B cell (primary cell): ENCODE results near the gene TMEM45B. TPM values are rescaled to one million over a fixed set of nuclear protein-coding genes. Genes with fewer than 3 reads are reported as not detected.

Source experiments
- ATAC-seq: fragments of 200-7000 bp; cut with Tn5 transposase; one replicate; pipeline ENCODE4 v1.10.0; 2021; ENCODE audit warnings: low read depth, mild to moderate bottlenecking, moderate number of reproducible peaks, moderate library complexity
- CTCF ChIA-PET: fragments of 350-600 bp; sonication (Branson Sonifier 250); formaldehyde crosslinking; loops from one replicate; lab custom pipeline; 2021; ENCODE audit warnings: antibody characterized with exemption, inconsistent platforms; lab: Charles Lee
- POLR2A ChIA-PET: fragments of 350-600 bp; sonication (Branson Sonifier 250); formaldehyde crosslinking; loops from one replicate; lab custom pipeline; 2021; ENCODE audit warnings: antibody characterized with exemption; lab: Charles Lee
- DNase-seq: peaks from one replicate; pipeline ENCODE4 v3.0.0; 2013
- H2AFZ ChIP-seq: 2 replicates; pipeline ENCODE4 v1.6.1; 2012; ENCODE audit warnings: mild to moderate bottlenecking, low read depth, low read length; ENCODE audit not compliant: insufficient read depth, poor library complexity, severe bottlenecking
- H3K27ac ChIP-seq, 2 donors: 1 replicate in 1 of 2; 2 replicates in 1 of 2; pipeline ENCODE4 v1.5.1; 2012 to 2013; ENCODE audit warnings: low read length in 2 of 2, mild to moderate bottlenecking in 2 of 2, moderate library complexity in 1 of 2
- H3K27me3 ChIP-seq, 4 experiments: fragments of 200-600 bp in 1 of 4; sonication (generic) in 1 of 4; replicated peaks in 1 of 4; 1 replicate in 2 of 4; 2 replicates in 2 of 4; pipeline versions ENCODE4 v1.6.1 to v1.7.0; 2013 to 2016; ENCODE audit warnings: low read length in 3 of 4, mild to moderate bottlenecking in 2 of 4, mixed read lengths in 1 of 4, moderate library complexity in 1 of 4; ENCODE audit not compliant: insufficient read depth in 4 of 4, control insufficient read depth in 3 of 4; ENCODE audit errors: control extremely low read depth in 1 of 4
- H3K36me3 ChIP-seq, 2 experiments: replicated peaks in 1 of 2; 1 replicate in 1 of 2; 2 replicates in 1 of 2; pipeline versions ENCODE4 v1.6.1 to v1.7.1; 2013; ENCODE audit warnings: low read length in 1 of 2; ENCODE audit not compliant: insufficient read depth in 2 of 2, control insufficient read depth in 1 of 2; ENCODE audit errors: control extremely low read depth in 1 of 2, extremely low read depth in 1 of 2
- H3K4me1 ChIP-seq, 2 donors: fragments of 200-600 bp in 1 of 2; sonication (generic) in 1 of 2; 1 replicate in 1 of 2; 2 replicates in 1 of 2; pipeline versions ENCODE4 v1.5.1 to v1.6.1; 2013 to 2017; ENCODE audit warnings: low read length in 2 of 2; ENCODE audit not compliant: control insufficient read depth in 2 of 2, insufficient read depth in 2 of 2
- H3K4me2 ChIP-seq: replicated peaks from 2 replicates; pipeline ENCODE3; 2012; ENCODE audit warnings: mild to moderate bottlenecking, low read depth, low read length; ENCODE audit not compliant: poor library complexity, severe bottlenecking
- H3K4me3 ChIP-seq, 5 experiments: fragments of 200-600 bp in 1 of 5; sonication (generic) in 1 of 5; 1 replicate in 3 of 5; 2 replicates in 2 of 5; pipeline versions ENCODE4 v1.5.1 to v1.7.0; 2011 to 2016; ENCODE audit warnings: low read length in 4 of 5, mild to moderate bottlenecking in 4 of 5, low read depth in 2 of 5, control low read depth in 1 of 5, moderate library complexity in 1 of 5; ENCODE audit not compliant: insufficient read depth in 1 of 5; ENCODE audit errors: control extremely low read depth in 1 of 5, extremely low read depth in 1 of 5
- H3K79me2 ChIP-seq: fragments of 200-600 bp; sonication (generic); one replicate; pipeline ENCODE4 v1.6.0; 2016; ENCODE audit warnings: low read length; ENCODE audit not compliant: control insufficient read depth, insufficient read depth
- H3K9ac ChIP-seq: fragments of 200-600 bp; sonication (generic); 2 replicates; pipeline ENCODE4 v1.6.1; 2017; ENCODE audit warnings: mild to moderate bottlenecking, low read length, moderate library complexity
- H3K9me3 ChIP-seq, 3 donors: one replicate each; pipeline versions ENCODE4 v1.6.1 to v1.7.1; 2013; ENCODE audit warnings: low read length in 2 of 3; ENCODE audit not compliant: control insufficient read depth in 2 of 3, insufficient read depth in 1 of 3; ENCODE audit errors: control extremely low read depth in 1 of 3
- H4K20me1 ChIP-seq: 2 replicates; pipeline ENCODE4 v1.6.0; 2012; ENCODE audit warnings: mild to moderate bottlenecking, low read length; ENCODE audit not compliant: insufficient read depth, control insufficient read depth, poor library complexity, severe bottlenecking
- H3K27ac Mint-ChIP-seq: one replicate; pipeline ENCODE4 v1.8.0; 2021; ENCODE audit warnings: mixed read lengths
- H3K27me3 Mint-ChIP-seq: one replicate; pipeline ENCODE4 v1.8.0; 2021; ENCODE audit warnings: mixed read lengths
- H3K4me1 Mint-ChIP-seq: one replicate; pipeline ENCODE4 v1.8.0; 2021; ENCODE audit warnings: mixed read lengths
- H3K4me3 Mint-ChIP-seq: one replicate; pipeline ENCODE4 v1.8.0; 2021; ENCODE audit warnings: mixed read lengths
- H3K9me3 Mint-ChIP-seq: one replicate; pipeline ENCODE4 v1.8.0; 2022; ENCODE audit warnings: mixed read lengths; ENCODE audit not compliant: insufficient read depth
- EZH2 ChIP-seq: IDR thresholded peaks from 2 replicates; pipeline ENCODE4 v1.6.1; 2012; ENCODE audit warnings: borderline replicate concordance, low read depth, mild to moderate bottlenecking, moderate library complexity, low read length; ENCODE audit not compliant: insufficient read depth, poor library complexity, severe bottlenecking
- WGBS: methylation state at CpG from one replicate; pipeline ENCODE4 v1.1.5; 2013; ENCODE audit warnings: missing lambda C conversion rate; ENCODE audit not compliant: insufficient coverage; 5-methylcytosine and 5-hydroxymethylcytosine counted together
- intact Hi-C: fragments of 100-400 bp; cut with micrococcal nuclease; formaldehyde crosslinking; loops from one replicate; pipeline ENCODE4 v1.10.0; 2022
- polyA minus RNA-seq: library from RNA; depleted of rRNA, polyadenylated mRNA; stranded (reverse); fragments of >200 nt; gene quantifications from 2 replicates; pipeline ENCODE4 v1.2.3, GENCODE V29; 2012
- polyA plus RNA-seq: library from polyadenylated mRNA; depleted of rRNA; stranded (reverse); fragments of >200 nt; gene quantifications from 2 replicates; pipeline ENCODE4 v1.2.3, GENCODE V29; 2012
- total RNA-seq, 2 donors: library from RNA; stranded (reverse); fragments of 120-200 nt in 1 of 2; gene quantifications; 1 replicate in 1 of 2; 2 replicates in 1 of 2; pipeline versions ENCODE4 v1.2.3 to v1.2.4, GENCODE V29; 2013 to 2022
- TF ChIP-seq, protein P1 (sequence below): fragments of 200-600 bp; IDR thresholded peaks from one replicate; pipeline ENCODE4 v1.8.0; 2022; ENCODE audit warnings: antibody characterized with exemption, mild to moderate bottlenecking

TMEM45B gene
- not detected in 2 replicates for total RNA-seq
- total RNA-seq (2013) = 0.05 TPM
- polyA plus RNA-seq = 0.10 TPM in 1 of 2 replicates, not detected in the other
- polyA minus RNA-seq = not detected in 2 replicates

DNA sequence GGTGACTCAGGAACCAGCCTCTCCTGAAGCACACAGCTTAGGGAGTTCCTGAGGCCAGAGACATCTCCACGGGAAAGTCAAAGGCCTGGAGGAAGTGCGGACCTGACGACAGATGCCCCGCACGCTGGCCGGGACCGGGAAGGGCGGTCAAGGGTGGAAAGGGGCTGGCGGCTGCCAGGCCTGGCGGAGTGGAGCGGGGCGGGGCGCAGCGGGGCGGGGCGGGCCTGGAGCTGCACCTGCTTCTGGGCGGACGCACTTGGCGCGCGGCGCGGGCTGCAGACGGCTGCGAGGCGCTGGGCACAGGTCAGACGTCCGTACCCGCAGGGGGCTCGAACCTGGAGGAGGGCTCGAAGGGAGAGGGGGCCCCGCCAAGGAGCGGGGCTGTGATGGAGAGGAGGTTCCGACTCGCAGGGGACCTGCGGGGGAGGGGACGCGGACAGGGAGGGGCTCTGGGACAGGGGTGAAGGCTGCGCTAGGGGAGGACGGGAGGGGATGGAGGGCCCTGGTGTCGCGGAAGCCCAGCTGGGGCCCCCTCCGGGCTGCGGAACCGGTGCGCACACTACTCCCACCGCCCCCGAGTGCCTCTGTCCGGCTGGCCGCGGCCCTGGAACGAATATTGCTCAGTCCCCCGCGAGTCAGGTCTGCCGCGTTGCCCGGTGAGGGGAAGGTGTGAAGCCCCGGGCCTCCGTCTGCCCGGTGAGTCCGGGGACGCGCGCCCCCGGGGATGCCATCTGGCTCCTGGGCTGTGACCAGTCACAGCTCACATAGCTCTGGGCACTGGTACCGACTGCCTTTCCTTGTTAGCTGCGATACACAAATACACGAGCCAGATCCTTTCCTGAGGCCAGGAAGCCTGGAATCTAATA lies at the start of gene TMEM45B:
Gene TMEM45B (plus strand): TSS at position 253 of the 866 bp plus-strand sequence. CDS start 36,635 bp downstream, outside the sequence.
- ChIA-PET POLR2A (no interaction called here), CTCF (interaction anchor here (0.5 to 0.7 kb wide), 2 partner anchors 231 to 331 kb away, joined by 3 read pairs; no protein-coding TSS in a partner anchor)
- TF ChIP-seq, protein P1, sequence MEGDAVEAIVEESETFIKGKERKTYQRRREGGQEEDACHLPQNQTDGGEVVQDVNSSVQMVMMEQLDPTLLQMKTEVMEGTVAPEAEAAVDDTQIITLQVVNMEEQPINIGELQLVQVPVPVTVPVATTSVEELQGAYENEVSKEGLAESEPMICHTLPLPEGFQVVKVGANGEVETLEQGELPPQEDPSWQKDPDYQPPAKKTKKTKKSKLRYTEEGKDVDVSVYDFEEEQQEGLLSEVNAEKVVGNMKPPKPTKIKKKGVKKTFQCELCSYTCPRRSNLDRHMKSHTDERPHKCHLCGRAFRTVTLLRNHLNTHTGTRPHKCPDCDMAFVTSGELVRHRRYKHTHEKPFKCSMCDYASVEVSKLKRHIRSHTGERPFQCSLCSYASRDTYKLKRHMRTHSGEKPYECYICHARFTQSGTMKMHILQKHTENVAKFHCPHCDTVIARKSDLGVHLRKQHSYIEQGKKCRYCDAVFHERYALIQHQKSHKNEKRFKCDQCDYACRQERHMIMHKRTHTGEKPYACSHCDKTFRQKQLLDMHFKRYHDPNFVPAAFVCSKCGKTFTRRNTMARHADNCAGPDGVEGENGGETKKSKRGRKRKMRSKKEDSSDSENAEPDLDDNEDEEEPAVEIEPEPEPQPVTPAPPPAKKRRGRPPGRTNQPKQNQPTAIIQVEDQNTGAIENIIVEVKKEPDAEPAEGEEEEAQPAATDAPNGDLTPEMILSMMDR = no peak
- no peak for TF ChIP-seq EZH2
- Histone ChIP-seq H3K9ac (no peak within 1 kb of the TSS), H4K20me1 (no peaks in the 10 kb centered on the region), H3K27me3 (peaks cover 0 to 9% (median 8%) of the 10 kb centered on the region in 4 experiments), H3K9me3 (peaks cover 0 to 14% (median 0%) of the 10 kb centered on the region in 3 donors), H3K36me3 (no peaks in the 10 kb centered on the region), H3K4me3 (no peak within 1 kb of the TSS), H2AFZ (no peak within 1 kb of the TSS), H3K4me2 (no peak within 1 kb of the TSS), H3K79me2 (no peaks in the 10 kb centered on the region), H3K27ac (no peak within 1 kb of the TSS), H3K4me1 (no peaks in the 10 kb centered on the region)
- Mint-ChIP-seq H3K9me3 (peaks cover 5% of the 10 kb centered on the region), H3K27me3 (peaks cover 55% of the 10 kb centered on the region), H3K27ac (no peak within 1 kb of the TSS), H3K4me1 (peaks cover 3% of the 10 kb centered on the region), H3K4me3 (no peak within 1 kb of the TSS)
- WGBS = 11% methylated on average over 68 of the region's 68 CpGs
- DNase-seq (no peak), ATAC-seq (no peak)
- intact Hi-C loops = no loop called here
